ENCODE measurements around the gene ERH. TPM values are rescaled to one million over a fixed set of nuclear protein-coding genes. Genes with fewer than 3 reads are reported as not detected.

The ERH gene
- total RNA-seq, 5 donors from 2014 or later (not counting 1 experiment from before 2014, with no cell fraction given), result 108 to 119 (median 115) TPM

DNA sequence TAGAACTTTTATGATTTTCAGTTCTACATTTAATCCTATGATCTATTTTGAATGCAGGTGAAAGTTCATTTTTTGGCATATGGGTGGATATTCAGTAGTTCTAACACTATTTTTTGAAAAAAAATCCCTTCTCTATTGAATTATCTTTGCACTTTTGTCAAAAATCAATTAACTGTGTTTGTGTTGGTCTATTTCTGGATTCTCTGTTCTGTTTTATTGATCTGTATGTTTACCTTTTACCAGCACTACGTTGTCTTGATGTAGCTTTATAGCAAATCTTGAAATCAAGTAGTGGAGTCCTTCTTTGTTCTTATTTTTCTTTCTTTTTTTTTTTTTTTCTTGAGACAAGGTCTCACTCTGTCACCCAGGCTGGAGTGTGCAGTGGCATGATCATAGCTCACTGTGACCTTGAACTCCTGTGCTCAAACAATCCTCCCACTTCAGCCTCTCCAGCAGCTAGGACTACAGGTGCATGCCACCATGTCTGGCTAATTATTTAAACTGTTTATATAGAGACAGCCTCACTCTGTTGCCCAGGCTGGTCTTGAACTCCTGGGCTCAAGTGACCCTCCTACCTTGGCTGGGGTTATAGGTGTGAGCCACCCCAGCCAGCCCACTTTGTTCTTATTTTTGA is 32.3 kb upstream of the ERH start:
- Mint-ChIP-seq H3K36me3 (peaks cover 54% of the 10 kb centered on the region), H3K4me1 (peaks cover 16 to 18% (median 16%) of the 10 kb centered on the region in 3 donors), H3K4me3 (no peak overlapping the region), H3K27me3 (no peaks in the 10 kb centered on the region), H3K9me3 (peaks cover 0 to 3% (median 0%) of the 10 kb centered on the region in 3 donors), H3K27ac (no peak overlapping the region)
- CTCF ChIA-PET, result interaction anchor here (0.6 kb wide), 2 partner anchors 26 to 189 kb away, joined by 3 read pairs; no protein-coding TSS in a partner anchor
- Histone ChIP-seq H3K9me3 (no peaks in the 10 kb centered on the region), H3K27me3 (replicated peaks in 1 of 2; ENCODE audit: control insufficient read depth in 2 of 2, extremely low read depth in 1 of 2, insufficient read depth in 2 of 2, low read length in 1 of 2) (no peaks in the 10 kb centered on the region), H3K36me3 (ENCODE audit: control insufficient read depth in 2 of 2, extremely low read depth in 1 of 2, insufficient read depth in 1 of 2, low read length in 1 of 2) (peaks cover 4 to 22% of the 10 kb centered on the region in 2 donors), H3K4me3 (ENCODE audit: control insufficient read depth in 1 of 2, extremely low read depth in 1 of 2, low read length in 1 of 2) (no peak overlapping the region), H3K4me1 (ENCODE audit: control insufficient read depth in 1 of 2, extremely low read depth in 1 of 2, insufficient read depth in 2 of 2, low read length in 2 of 2) (no peaks in the 10 kb centered on the region), H3K27ac (ENCODE audit: low read length) (no peak overlapping the region)
- DNase-seq (no peak), ATAC-seq (replicated peaks in 1 of 4) (no peak)
- WGBS (ENCODE audit: insufficient coverage), result no CpG with 5 or more reads among the region's 1 CpG
- POLR2A ChIA-PET, result no interaction called here

DNA sequence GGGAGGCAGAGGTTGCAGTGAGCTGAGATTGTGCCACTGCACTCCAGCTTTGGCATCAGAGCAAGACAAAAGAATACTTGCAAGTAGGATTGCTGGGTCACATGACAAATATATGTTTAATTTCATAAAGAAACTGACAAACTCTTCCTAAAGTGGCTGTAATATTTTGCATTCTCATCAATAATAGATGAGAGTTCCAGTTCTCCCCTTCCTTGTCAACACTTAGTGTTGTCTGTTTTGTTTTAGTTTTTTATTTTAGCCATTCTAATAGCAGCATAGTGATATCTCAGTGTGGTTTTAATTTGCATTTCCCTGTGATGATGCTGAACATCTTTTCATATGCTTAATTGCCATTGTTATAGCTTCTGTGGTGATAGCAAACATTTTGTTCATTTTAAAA is 31.5 kb upstream of the ERH start:
- ATAC-seq (replicated peaks in 1 of 4), result no peak
- no peaks in the 10 kb centered on the region for H3K27me3 Mint-ChIP-seq
- POLR2A ChIA-PET, result no interaction called here

DNA sequence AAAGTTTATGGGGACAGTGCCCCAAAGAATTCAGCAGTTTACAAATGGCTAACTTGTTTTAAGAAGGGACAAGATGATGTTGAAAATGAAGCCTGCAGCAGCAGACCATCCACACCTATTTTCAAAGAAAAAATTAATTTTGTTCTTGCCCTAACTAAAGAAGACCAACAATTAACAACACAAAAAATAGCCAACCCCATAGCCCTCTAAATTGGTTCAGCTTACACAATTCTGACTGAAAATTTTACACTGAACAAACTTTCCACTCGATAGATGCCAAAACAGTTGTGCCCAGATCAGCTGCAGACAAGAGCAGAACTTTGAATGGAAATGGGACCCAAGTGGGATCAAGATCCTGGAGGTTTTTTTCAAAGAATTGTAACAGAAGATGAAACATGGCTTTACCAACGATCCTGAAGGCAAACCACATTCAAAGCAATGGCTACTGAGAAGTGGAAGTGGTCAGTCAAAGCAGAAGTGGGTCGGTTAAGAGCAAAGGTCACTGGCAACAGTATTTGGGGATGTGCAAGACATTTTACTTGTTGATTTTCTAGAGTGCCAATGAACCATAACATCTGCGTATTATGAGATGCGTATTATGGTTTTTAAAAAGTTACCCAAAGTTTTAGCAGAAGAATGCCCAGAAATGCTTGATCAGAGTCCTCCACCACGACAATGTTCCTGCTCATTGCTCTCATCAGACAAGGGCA is 30.3 kb upstream of the ERH start:
- ATAC-seq (replicated peaks in 1 of 4) (no peak), DNase-seq (no peak)
- Histone ChIP-seq H3K4me3 (ENCODE audit: control insufficient read depth in 1 of 2, extremely low read depth in 1 of 2, low read length in 1 of 2) (no peak overlapping the region), H3K36me3 (ENCODE audit: control insufficient read depth in 2 of 2, extremely low read depth in 1 of 2, insufficient read depth in 1 of 2, low read length in 1 of 2) (peaks cover 4 to 33% of the 10 kb centered on the region in 2 donors), H3K27me3 (replicated peaks in 1 of 2; ENCODE audit: control insufficient read depth in 2 of 2, extremely low read depth in 1 of 2, insufficient read depth in 2 of 2, low read length in 1 of 2) (no peaks in the 10 kb centered on the region), H3K9me3 (no peaks in the 10 kb centered on the region), H3K27ac (ENCODE audit: low read length) (no peak overlapping the region), H3K4me1 (ENCODE audit: control insufficient read depth in 1 of 2, extremely low read depth in 1 of 2, insufficient read depth in 2 of 2, low read length in 2 of 2) (no peaks in the 10 kb centered on the region)
- Mint-ChIP-seq H3K4me3 (no peak overlapping the region), H3K27me3 (no peaks in the 10 kb centered on the region), H3K27ac (no peak overlapping the region), H3K36me3 (peaks cover 59% of the 10 kb centered on the region), H3K4me1 (peaks cover 6 to 15% (median 12%) of the 10 kb centered on the region in 3 donors), H3K9me3 (peaks cover 0 to 3% (median 0%) of the 10 kb centered on the region in 3 donors)
- CTCF ChIA-PET, result no interaction called here
- WGBS (ENCODE audit: insufficient coverage), result 88% methylated on average over 5 of the region's 6 CpGs
- POLR2A ChIA-PET, result no interaction called here

More for the DNA sequence above, 31.5 kb upstream of the ERH start:
- CTCF ChIA-PET, result no interaction called here
- Mint-ChIP-seq H3K27ac (no peak overlapping the region), H3K4me3 (no peak overlapping the region), H3K4me1 (peaks cover 9 to 15% (median 14%) of the 10 kb centered on the region in 3 donors), H3K36me3 (peaks cover 54% of the 10 kb centered on the region), H3K9me3 (peaks cover 0 to 3% (median 0%) of the 10 kb centered on the region in 3 donors)
- H3K36me3 ChIP-seq (ENCODE audit: control insufficient read depth in 2 of 2, extremely low read depth in 1 of 2, insufficient read depth in 1 of 2, low read length in 1 of 2), result peaks cover 4 to 30% of the 10 kb centered on the region in 2 donors
- H3K4me3 ChIP-seq (ENCODE audit: control insufficient read depth in 1 of 2, extremely low read depth in 1 of 2, low read length in 1 of 2), result no peak overlapping the region
- no peaks in the 10 kb centered on the region for H3K4me1 ChIP-seq (ENCODE audit: control insufficient read depth in 1 of 2, extremely low read depth in 1 of 2, insufficient read depth in 2 of 2, low read length in 2 of 2)
- no peaks in the 10 kb centered on the region for H3K9me3 ChIP-seq
- H3K27me3 ChIP-seq (replicated peaks in 1 of 2; ENCODE audit: control insufficient read depth in 2 of 2, extremely low read depth in 1 of 2, insufficient read depth in 2 of 2, low read length in 1 of 2), result no peaks in the 10 kb centered on the region
- no peak for DNase-seq
- no peak overlapping the region for H3K27ac ChIP-seq (ENCODE audit: low read length)

DNA sequence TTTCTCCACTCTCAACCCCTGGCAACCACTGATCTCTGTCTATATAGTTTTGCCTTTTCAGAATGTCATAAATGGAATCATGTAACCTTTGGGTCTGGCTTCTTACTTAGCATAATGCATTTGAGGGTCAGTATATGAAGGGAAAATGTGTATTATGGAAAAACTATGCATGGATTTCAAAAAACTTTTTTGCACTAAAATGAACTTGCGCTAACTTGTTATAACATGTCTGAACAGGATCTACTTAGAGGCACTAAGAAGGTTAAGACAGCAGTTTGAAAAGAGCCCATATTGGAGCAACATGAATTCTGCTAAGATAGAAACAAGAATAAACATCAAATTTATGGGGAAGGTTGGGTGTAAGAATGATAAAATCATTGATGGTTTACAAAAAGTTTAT is 29.5 kb upstream of the ERH start:
- H3K36me3 ChIP-seq (ENCODE audit: control insufficient read depth in 2 of 2, extremely low read depth in 1 of 2, insufficient read depth in 1 of 2, low read length in 1 of 2), result peaks cover 4 to 33% of the 10 kb centered on the region in 2 donors
- no peak for ATAC-seq (replicated peaks in 1 of 4)
- H3K9me3 ChIP-seq, result no peaks in the 10 kb centered on the region
- Mint-ChIP-seq H3K27ac (no peak overlapping the region), H3K4me3 (no peak overlapping the region), H3K4me1 (peaks cover 6 to 13% (median 12%) of the 10 kb centered on the region in 3 donors), H3K27me3 (no peaks in the 10 kb centered on the region), H3K9me3 (peaks cover 0 to 3% (median 0%) of the 10 kb centered on the region in 3 donors), H3K36me3 (peaks cover 55% of the 10 kb centered on the region)
- ChIA-PET POLR2A (no interaction called here), CTCF (no interaction called here)
- WGBS (ENCODE audit: insufficient coverage), result no CpG with 5 or more reads among the region's 1 CpG
- no peak overlapping the region for H3K4me3 ChIP-seq (ENCODE audit: control insufficient read depth in 1 of 2, extremely low read depth in 1 of 2, low read length in 1 of 2)
- H3K4me1 ChIP-seq (ENCODE audit: control insufficient read depth in 1 of 2, extremely low read depth in 1 of 2, insufficient read depth in 2 of 2, low read length in 2 of 2), result no peaks in the 10 kb centered on the region
- no peaks in the 10 kb centered on the region for H3K27me3 ChIP-seq (replicated peaks in 1 of 2; ENCODE audit: control insufficient read depth in 2 of 2, extremely low read depth in 1 of 2, insufficient read depth in 2 of 2, low read length in 1 of 2)
- H3K27ac ChIP-seq (ENCODE audit: low read length), result no peak overlapping the region
- DNase-seq, result no peak

DNA sequence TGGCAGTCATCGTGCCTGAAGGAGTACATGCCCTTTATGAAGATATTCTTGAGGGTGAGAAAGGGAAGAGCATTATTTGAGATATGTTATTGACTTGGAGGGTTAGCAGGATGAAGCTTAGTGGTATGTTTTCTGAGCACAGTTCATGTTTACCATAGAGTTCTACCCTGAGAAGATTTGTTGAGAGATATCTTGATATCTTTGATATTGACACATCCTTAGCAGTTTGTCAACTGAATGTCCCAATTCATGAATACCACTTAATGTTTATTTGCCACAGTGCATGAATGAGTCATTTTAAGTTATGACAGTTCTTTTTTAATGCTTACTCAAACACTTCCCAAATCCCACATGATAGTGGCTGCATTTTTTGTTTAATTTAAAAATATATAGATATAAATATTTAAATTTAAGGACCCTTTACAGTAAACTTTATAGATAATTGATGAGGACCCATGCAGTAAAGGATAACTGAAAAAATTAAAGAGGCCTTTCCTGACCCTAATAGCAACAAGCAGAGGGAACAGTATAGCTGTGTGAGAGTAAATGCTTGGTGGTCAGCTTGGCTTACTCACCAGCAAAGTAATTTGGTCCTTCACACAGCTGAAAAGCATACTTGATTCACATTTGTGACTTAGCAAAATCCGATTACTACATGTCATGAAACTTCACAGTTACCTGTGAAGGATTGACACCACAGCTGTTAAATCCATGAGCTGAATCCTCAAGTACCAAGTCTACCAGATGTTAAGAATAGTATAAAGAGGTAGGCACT is 26.2 kb upstream of the ERH start:
- Histone ChIP-seq H3K9me3 (no peaks in the 10 kb centered on the region), H3K36me3 (ENCODE audit: control insufficient read depth in 2 of 2, extremely low read depth in 1 of 2, insufficient read depth in 1 of 2, low read length in 1 of 2) (peaks cover 4 to 33% of the 10 kb centered on the region in 2 donors), H3K27me3 (replicated peaks in 1 of 2; ENCODE audit: control insufficient read depth in 2 of 2, extremely low read depth in 1 of 2, insufficient read depth in 2 of 2, low read length in 1 of 2) (no peaks in the 10 kb centered on the region), H3K4me1 (ENCODE audit: control insufficient read depth in 1 of 2, extremely low read depth in 1 of 2, insufficient read depth in 2 of 2, low read length in 2 of 2) (no peaks in the 10 kb centered on the region), H3K27ac (ENCODE audit: low read length) (no peak overlapping the region), H3K4me3 (ENCODE audit: control insufficient read depth in 1 of 2, extremely low read depth in 1 of 2, low read length in 1 of 2) (no peak overlapping the region)
- H3K4me3 Mint-ChIP-seq, result no peak overlapping the region
- H3K9me3 Mint-ChIP-seq, result no peaks in the 10 kb centered on the region
- DNase-seq, result no peak
- WGBS (ENCODE audit: insufficient coverage), result 70% methylated on average over 2 of the region's 2 CpGs
- H3K27me3 Mint-ChIP-seq, result no peaks in the 10 kb centered on the region
- peaks cover 46% of the 10 kb centered on the region for H3K36me3 Mint-ChIP-seq
- no peak for ATAC-seq (replicated peaks in 1 of 4)
- ChIA-PET POLR2A (interaction anchor here in 1 of 2 donors (0.6 kb wide), 1 partner anchor 1160 kb away, joined by 3 read pairs; no protein-coding TSS in a partner anchor), CTCF (interaction anchor here in 1 of 2 donors (0.6 kb wide), 1 partner anchor 155 kb away, joined by 4 read pairs; no protein-coding TSS in a partner anchor)
- no peak overlapping the region for H3K27ac Mint-ChIP-seq
- peaks cover 16 to 21% (median 17%) of the 10 kb centered on the region in 3 donors for H3K4me1 Mint-ChIP-seq

DNA sequence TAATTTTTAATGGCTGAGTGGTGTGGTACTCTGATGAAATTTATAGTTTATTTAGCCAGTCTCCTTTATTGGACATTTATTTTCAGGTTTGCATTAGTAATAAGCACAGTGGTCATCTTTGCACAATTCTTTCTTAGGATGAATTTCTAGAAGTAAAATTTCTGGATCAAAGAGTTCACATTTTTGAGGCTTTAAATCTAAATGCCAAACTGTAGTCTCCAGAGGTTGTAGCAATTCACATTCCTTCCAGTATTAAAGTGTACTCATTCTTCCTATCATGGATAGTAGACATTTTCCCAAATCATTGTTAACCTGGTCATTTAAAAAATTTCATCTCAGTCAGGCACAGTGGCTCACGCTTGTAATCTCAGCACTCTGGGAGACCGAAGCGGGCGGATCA is 25.2 kb upstream of the ERH start:
- no peaks in the 10 kb centered on the region for H3K4me1 ChIP-seq (ENCODE audit: control insufficient read depth in 1 of 2, extremely low read depth in 1 of 2, insufficient read depth in 2 of 2, low read length in 2 of 2)
- Mint-ChIP-seq H3K36me3 (peaks cover 37% of the 10 kb centered on the region), H3K27ac (no peak overlapping the region), H3K27me3 (no peaks in the 10 kb centered on the region), H3K9me3 (no peaks in the 10 kb centered on the region), H3K4me3 (no peak overlapping the region), H3K4me1 (peaks cover 26 to 31% (median 27%) of the 10 kb centered on the region in 3 donors)
- DNase-seq, result no peak
- ChIA-PET CTCF (interaction anchor here in 1 of 2 donors (0.7 kb wide), 1 partner anchor 813 kb away, joined by 7 read pairs; no protein-coding TSS in a partner anchor), POLR2A (no interaction called here)
- H3K27ac ChIP-seq (ENCODE audit: low read length), result no peak overlapping the region
- no peak for ATAC-seq (replicated peaks in 1 of 4)
- no peaks in the 10 kb centered on the region for H3K27me3 ChIP-seq (replicated peaks in 1 of 2; ENCODE audit: control insufficient read depth in 2 of 2, extremely low read depth in 1 of 2, insufficient read depth in 2 of 2, low read length in 1 of 2)
- H3K9me3 ChIP-seq, result no peaks in the 10 kb centered on the region
- H3K4me3 ChIP-seq (ENCODE audit: control insufficient read depth in 1 of 2, extremely low read depth in 1 of 2, low read length in 1 of 2), result no peak overlapping the region
- WGBS (ENCODE audit: insufficient coverage), result 96% methylated on average over 4 of the region's 4 CpGs
- peaks cover 3 to 31% of the 10 kb centered on the region in 2 donors for H3K36me3 ChIP-seq (ENCODE audit: control insufficient read depth in 2 of 2, extremely low read depth in 1 of 2, insufficient read depth in 1 of 2, low read length in 1 of 2)
